Stimulated activated CD4-positive, alpha-beta T cell treated with anti-CD3 and anti-CD28 coated beads, Interleukin-4, amount 100 ng/mL, for 24 hours (primary cell): ENCODE data around the gene SRI.

Experiments used
- DNase-seq: peaks from one replicate; pipeline ENCODE4 v3.0.0-alpha.2; 2020

SRI gene

DNA sequence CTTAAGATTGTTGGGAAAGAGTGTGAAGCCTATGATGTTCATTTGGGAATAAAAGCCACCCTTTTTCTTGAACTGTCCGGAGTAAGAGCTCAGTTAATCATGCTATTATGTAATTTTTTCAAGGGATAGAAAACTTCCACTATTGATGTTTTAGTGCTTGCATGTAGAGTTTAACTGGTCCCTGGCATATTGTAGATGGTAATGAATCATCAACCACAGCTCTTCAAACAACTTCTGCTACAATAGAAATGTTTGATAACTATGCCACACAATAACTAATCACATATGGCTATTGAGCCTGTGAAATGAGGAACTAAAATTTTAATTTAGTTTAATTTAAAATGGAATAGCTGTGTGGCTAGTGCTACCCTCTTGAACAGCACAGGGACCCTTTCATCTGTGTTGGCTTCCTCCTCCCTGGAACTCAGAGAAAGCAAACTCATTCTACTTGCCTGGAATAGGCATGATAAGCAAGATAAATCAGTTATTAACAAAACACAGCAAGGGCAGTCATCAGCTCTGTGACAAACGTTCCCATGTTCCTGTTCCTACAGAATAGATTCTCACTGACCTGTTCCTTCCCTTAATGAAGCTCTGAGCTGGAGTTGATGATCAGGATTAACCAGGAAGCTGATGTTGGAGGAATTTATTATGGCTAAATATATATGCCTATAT, 4.9 kb upstream of the SRI start:
- no peak for DNase-seq

DNA sequence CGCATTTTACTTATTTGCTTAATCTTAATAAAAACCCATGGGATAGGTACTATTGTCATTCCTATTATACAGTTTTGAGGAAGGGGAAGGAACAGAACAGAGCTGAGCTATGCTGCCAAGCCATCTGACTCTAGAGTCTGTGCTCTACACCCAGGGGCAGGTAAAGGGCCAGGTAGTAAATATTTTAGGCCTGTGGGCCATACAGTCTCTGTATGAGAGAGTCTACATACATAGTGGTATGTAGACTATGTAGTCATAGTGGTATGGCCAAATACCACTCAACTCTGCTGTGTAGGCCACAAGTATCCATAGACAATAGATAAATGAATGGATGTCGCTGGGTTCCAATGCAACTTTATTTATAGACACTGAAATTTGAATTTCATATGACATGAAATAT, 3.4 kb upstream of the SRI start:
- DNase-seq = no peak

GRCh38 chr7:88218836-88219605, 817 bp downstream of the SRI start:
- DNase-seq = peak; percentile 22

GRCh38 chr7:88218429-88218745, 1.5 kb downstream of the SRI start:
- DNase-seq = no peak

DNA sequence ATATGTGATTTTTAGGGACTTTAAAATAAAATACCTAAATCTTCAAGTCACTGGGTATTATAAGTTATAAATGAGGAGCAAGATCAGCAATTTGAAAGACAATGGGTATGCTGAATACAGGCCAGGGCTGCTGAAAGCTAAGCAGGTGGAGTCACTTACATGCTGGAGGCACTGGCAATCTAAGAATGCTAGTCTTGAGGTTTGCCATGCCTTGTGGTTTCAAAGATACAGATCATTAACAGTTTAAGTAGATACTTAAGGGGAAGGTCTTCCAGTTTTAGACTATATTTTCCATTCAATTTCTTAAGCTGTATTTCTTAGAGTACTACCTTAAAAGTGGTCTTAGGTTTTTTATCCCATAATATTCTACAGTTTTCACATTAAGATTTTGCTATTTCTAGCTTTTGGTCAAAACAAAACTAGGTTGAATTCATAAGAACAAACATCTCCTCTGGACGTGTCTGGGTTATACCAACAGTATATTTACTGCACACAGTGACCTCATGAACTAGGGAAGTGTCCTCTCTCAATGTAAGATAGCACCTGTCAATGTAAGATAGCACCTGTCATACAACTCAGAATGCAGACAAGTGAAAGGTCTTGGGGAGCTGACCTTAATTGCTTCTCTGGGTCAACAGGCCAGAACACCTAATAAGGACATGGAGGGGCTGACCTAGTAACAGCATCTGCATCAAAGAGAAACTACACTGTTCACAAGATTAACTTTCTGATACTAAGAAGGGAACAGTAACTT, 2.0 kb downstream of the SRI start:
- DNase-seq = no peak

- DNase-seq = no peak
These were observed 3.6 kb downstream of the SRI start for GRCh38 chr7:88216276-88216675.

- DNase-seq = no peak
These were observed 4.5 kb downstream of the SRI start for GRCh38 chr7:88215295-88215694.

- DNase-seq = no peak
These were observed 5.4 kb downstream of the SRI start for GRCh38 chr7:88214456-88214855.

GRCh38 chr7:88212918-88213317, 6.9 kb downstream of the SRI start:
- DNase-seq = no peak

DNA sequence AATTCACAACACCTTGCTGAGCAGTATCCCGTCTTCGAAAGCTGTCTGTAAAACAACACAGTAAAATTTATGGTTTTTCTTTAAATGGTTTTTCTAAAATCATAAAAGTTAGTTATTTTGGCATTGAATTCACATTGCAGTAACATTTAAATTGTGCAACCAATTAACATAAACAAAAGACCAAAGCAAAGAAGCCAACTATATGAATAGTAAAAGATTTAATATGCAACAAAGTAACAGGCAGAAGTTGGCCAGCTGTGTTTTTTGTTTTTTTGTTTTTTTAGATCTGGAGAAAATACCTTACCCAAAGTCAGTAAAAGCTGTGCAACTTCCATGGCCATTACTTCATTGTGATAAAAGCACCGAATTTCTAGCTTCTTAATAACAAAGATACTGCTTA, 11.3 kb downstream of the SRI start:
- DNase-seq = no peak

GRCh38 chr7:88206254-88206653, 13.6 kb downstream of the SRI start:
- no peak for DNase-seq

DNA sequence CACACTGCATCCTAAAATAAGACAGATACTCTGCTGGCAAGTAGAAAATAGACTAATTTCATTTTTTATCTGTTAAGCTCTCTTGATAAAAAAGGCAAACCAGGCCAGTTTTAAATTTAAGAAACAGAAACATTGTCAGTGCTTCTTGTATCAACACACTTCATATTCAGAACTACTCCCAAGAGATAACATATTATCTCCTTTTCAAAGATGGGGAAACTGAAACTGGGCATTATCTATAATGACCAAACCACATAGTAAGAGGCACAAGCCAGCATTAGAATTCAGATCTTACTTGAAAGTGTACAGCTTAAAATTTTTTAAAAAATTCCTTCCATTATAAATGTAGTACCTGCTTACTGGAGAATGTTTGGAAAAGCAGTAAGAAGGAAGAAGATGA, 14.7 kb downstream of the SRI start:
- DNase-seq = no peak

GRCh38 chr7:88204525-88205110, 15.2 kb downstream of the SRI start:
- no peak for DNase-seq

- no peak for DNase-seq
These were observed 16.4 kb downstream of the SRI start for GRCh38 chr7:88203401-88203800.

GRCh38 chr7:88202799-88203198, 17.0 kb downstream of the SRI start:
- no peak for DNase-seq

DNA sequence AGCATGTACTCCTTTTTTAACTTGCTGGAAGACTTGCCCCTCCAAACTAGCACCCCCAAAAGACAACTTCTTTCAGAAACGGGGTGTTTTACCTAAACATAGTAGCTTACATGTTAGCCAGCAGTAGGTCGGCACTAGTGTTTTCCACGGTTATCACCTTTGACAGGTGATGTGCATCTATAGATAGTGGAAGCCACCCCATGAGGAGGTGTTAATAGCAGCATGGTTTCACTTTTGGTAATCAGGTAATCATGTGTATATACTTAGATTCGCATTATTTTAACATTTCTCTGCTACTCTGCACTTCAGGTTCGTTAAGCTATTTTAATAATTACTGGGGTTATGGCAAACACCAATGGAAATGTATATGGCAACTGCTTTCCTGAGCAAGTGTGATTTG, 17.6 kb downstream of the SRI start:
- no peak for DNase-seq

- DNase-seq = no peak
These were observed 18.5 kb downstream of the SRI start for GRCh38 chr7:88201305-88201704.

DNA sequence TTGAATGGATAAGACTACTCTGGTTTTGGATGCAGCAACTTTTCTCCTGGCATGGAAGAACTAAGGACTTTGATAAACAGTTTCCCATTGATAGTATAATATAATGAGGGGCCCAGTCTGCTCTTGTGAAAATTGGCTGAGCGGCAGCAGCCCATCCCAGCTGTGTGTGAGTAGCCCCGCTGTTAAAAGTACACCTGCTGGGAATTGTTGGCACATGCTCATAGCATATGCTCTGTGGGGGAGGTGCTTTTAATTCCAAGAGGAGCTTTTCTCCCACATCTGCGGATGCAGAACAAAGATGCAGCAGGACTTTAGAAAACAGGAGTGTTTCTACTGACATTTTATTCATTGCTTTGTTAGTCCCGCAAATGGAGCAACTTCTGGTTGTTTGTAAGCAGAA, 19.0 kb downstream of the SRI start:
- no peak for DNase-seq

GRCh38 chr7:88200261-88200660, 19.6 kb downstream of the SRI start:
- DNase-seq = no peak

DNA sequence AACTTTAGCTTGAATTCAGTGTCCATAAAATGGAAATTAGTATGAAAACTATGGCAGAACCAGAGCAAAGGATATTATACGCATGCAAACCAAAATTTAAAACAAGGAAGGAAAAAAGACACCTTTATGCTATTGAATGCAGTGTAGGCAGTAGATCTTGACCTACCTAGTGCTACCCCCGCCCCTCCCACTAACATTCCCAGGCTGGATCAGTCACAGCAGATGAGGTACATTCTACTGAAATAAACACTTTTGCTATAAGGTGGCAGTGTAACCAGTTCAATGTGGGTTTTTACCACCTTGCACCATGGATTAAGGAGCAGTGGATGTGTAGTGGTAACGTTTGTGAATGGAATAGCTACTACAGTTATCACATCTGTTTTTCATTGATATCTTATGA, 27.9 kb downstream of the SRI start:
- DNase-seq = no peak

GRCh38 chr7:88185650-88186049, 34.2 kb downstream of the SRI start:
- no peak for DNase-seq

- peak; percentile 13 for DNase-seq
These were observed 35.0 kb downstream of the SRI start for GRCh38 chr7:88184848-88185304.

GRCh38 chr7:88183051-88183450, 36.8 kb downstream of the SRI start:
- DNase-seq = no peak

GRCh38 chr7:88176190-88176589, 43.6 kb downstream of the SRI start:
- DNase-seq = no peak
